A549 (cell line): Measurements from ENCODE around the gene ZMYND12. TPM values are rescaled to one million over a fixed set of nuclear protein-coding genes. Genes with fewer than 3 reads are reported as not detected.

Experiments
- ATAC-seq, 2 experiments: fragments of 200-7000 bp in 1 of 2; fragments of >200 bp in 1 of 2; cut with Nextera tagmentation in 1 of 2; cut with Tn5 transposase in 1 of 2; 3 replicates each; pipeline versions ENCODE4 v1.8.0 to v1.9.1; 2018 to 2020; ENCODE audit warnings: mild to moderate bottlenecking in 1 of 2, moderate library complexity in 1 of 2
- CTCF ChIA-PET: fragments of 300-600 bp; sonication (Branson Sonifier 250); formaldehyde crosslinking; extraction: SDS; loops from one replicate; lab custom pipeline; 2021; ENCODE audit warnings: antibody characterized with exemption, inconsistent platforms; lab: Yijun Ruan, JAX
- POLR2A ChIA-PET: fragments of 350-600 bp; formaldehyde crosslinking; extraction: SDS; loops from one replicate; lab custom pipeline; 2021; ENCODE audit warnings: antibody characterized with exemption, inconsistent platforms; lab: Yijun Ruan, JAX
- DNase-seq, 2 experiments: peaks; one replicate each; pipeline versions ENCODE4 v3.0.0 to v3.0.0-alpha.2; 2011 to 2016; ENCODE audit warnings: low read depth in 1 of 2, low spot score in 1 of 2
- FAIRE-seq: peaks from 2 replicates; lab custom pipeline; 2011; peaks lifted over from hg19 to GRCh38; lab: Jason Lieb, UNC
- H3K27ac ChIP-seq, 2 experiments: fragments of >200 bp; sonication (Bioruptor Twin); formaldehyde crosslinking; 3 replicates each; pipeline ENCODE4 v1.5.1; 2016 to 2017
- H3K4me1 ChIP-seq: fragments of >200 bp; sonication (Bioruptor Twin); formaldehyde crosslinking; 3 replicates; pipeline ENCODE4 v1.6.1; 2016
- H3K4me2 ChIP-seq: fragments of >200 bp; sonication (Bioruptor Twin); formaldehyde crosslinking; 3 replicates; pipeline ENCODE4 v1.6.1; 2016
- H3K4me3 ChIP-seq: fragments of >200 bp; sonication (Bioruptor Twin); formaldehyde crosslinking; 3 replicates; pipeline ENCODE4 v1.5.1; 2016
- H3K9me3 ChIP-seq: fragments of >200 bp; sonication (Bioruptor Twin); formaldehyde crosslinking; 3 replicates; pipeline ENCODE4 v1.6.1; 2016
- BCL3 ChIP-seq: fragments of >200 bp; sonication (Bioruptor Twin); formaldehyde crosslinking; IDR thresholded peaks from 3 replicates; pipeline ENCODE4 v1.6.1; 2016
- CEBPB ChIP-seq, 2 experiments: fragments of >200 bp in 1 of 2; sonication (Bioruptor Twin) in 1 of 2; formaldehyde crosslinking in 1 of 2; IDR thresholded peaks; 2 replicates each; pipeline ENCODE4 v1.6.1; 2012 to 2016
- CTCF ChIP-seq: fragments of >200 bp; sonication (Bioruptor Twin); formaldehyde crosslinking; IDR thresholded peaks from 3 replicates; pipeline ENCODE4 v1.5.1; 2016
- E2F6 ChIP-seq: IDR thresholded peaks from 2 replicates; pipeline ENCODE4 v1.6.1; 2012; ENCODE audit warnings: low read depth, borderline replicate concordance
- EP300 ChIP-seq, 2 experiments: fragments of >200 bp; sonication (Bioruptor Twin); formaldehyde crosslinking; IDR thresholded peaks; 2 replicates in 1 of 2; 3 replicates in 1 of 2; pipeline ENCODE4 v1.6.1; 2016 to 2017
- FOSB ChIP-seq: fragments of 250-450 bp; sonication (Bioruptor Pico); IDR thresholded peaks from 2 replicates; pipeline ENCODE4 v1.5.0; 2020; ENCODE audit warnings: mild to moderate bottlenecking, moderate library complexity
- FOSL2 ChIP-seq, 2 experiments: fragments of 450-650 bp in 1 of 2; fragments of >200 bp in 1 of 2; sonication (Bioruptor Twin) in 1 of 2; formaldehyde crosslinking; IDR thresholded peaks; 2 replicates each; pipeline versions ENCODE4 v1.5.0 to v1.6.1; 2016 to 2020; ENCODE audit warnings: mild to moderate bottlenecking in 1 of 2, moderate library complexity in 1 of 2
- HMGXB4 ChIP-seq: fragments of 250-450 bp; sonication (Bioruptor Pico); IDR thresholded peaks from 2 replicates; pipeline ENCODE4 v1.5.0; 2021; ENCODE audit warnings: mild to moderate bottlenecking, moderate library complexity, borderline replicate concordance
- HOXB13 ChIP-seq: fragments of 250-450 bp; sonication (Bioruptor Pico); IDR thresholded peaks from 2 replicates; pipeline ENCODE4 v1.5.0; 2020; ENCODE audit warnings: low read depth, mild to moderate bottlenecking, moderate library complexity
- JUN ChIP-seq, 2 experiments: fragments of >200 bp; sonication (Bioruptor Twin); formaldehyde crosslinking; IDR thresholded peaks; 2 replicates in 1 of 2; 3 replicates in 1 of 2; pipeline ENCODE4 v1.6.1; 2016 to 2017
- JUNB ChIP-seq: fragments of >200 bp; sonication (Bioruptor Twin); formaldehyde crosslinking; IDR thresholded peaks from 2 replicates; pipeline ENCODE4 v1.6.1; 2016
- KDM1A ChIP-seq: fragments of 200-600 bp; sonication (generic); IDR thresholded peaks from 2 replicates; pipeline ENCODE4 v1.6.1; 2016; ENCODE audit warnings: low read depth, mild to moderate bottlenecking
- NFE2L2 ChIP-seq: fragments of 150-350 bp; conservative IDR thresholded peaks from 2 replicates; pipeline ENCODE4 v1.6.1; 2014; ENCODE audit warnings: low read length
- NPAS2 ChIP-seq: fragments of 250-450 bp; sonication (Bioruptor Pico); IDR thresholded peaks from 2 replicates; pipeline ENCODE4 v1.8.0; 2022; ENCODE audit warnings: mild to moderate bottlenecking, moderate library complexity, borderline replicate concordance
- RAD21 ChIP-seq, 2 experiments: fragments of >200 bp in 1 of 2; sonication (Bioruptor Twin) in 1 of 2; formaldehyde crosslinking in 1 of 2; IDR thresholded peaks in 1 of 2; conservative IDR thresholded peaks in 1 of 2; 2 replicates in 1 of 2; 3 replicates in 1 of 2; pipeline ENCODE4 v1.6.1; 2012 to 2018; ENCODE audit warnings: inconsistent platforms in 1 of 2
- RARB ChIP-seq: fragments of 250-450 bp; sonication (Bioruptor Pico); IDR thresholded peaks from 2 replicates; pipeline ENCODE4 v1.8.0; 2021; ENCODE audit warnings: mild to moderate bottlenecking, moderate library complexity
- SMC3 ChIP-seq: fragments of >200 bp; sonication (Bioruptor Twin); formaldehyde crosslinking; IDR thresholded peaks from 3 replicates; pipeline ENCODE4 v1.6.1; 2018; ENCODE audit warnings: inconsistent platforms
- ZC3H11A ChIP-seq: fragments of 450-650 bp; IDR thresholded peaks from 2 replicates; pipeline ENCODE4 v1.6.1; 2014; ENCODE audit warnings: antibody characterized with exemption, mild to moderate bottlenecking
- ZSCAN20 ChIP-seq: fragments of 250-450 bp; sonication (Bioruptor Pico); IDR thresholded peaks from 2 replicates; pipeline ENCODE4 v1.8.0; 2022; ENCODE audit warnings: mild to moderate bottlenecking, moderate library complexity
- WGBS: methylation state at CpG from one replicate; pipeline ENCODE4 v1.1.6; 2017; ENCODE audit errors: missing lambda C conversion rate; 5-methylcytosine and 5-hydroxymethylcytosine counted together
- polyA plus RNA-seq, 4 experiments: library from polyadenylated mRNA; depleted of rRNA in 3 of 4; stranded (reverse); fragments of >200 nt; fragmentation: RNase III in 1 of 4; extraction: RNeasy Plus Mini Kit Qiagen cat#74134 plus additional on column Dnase treatment in 1 of 4; gene quantifications; 2 replicates in 3 of 4; 3 replicates in 1 of 4; pipeline ENCODE4 v1.2.3, GENCODE V29; 2011 to 2017

ZMYND12 gene
- polyA plus RNA-seq, 2 of the 4 experiments (the other 2 are of a cell fraction) = 0.37 to 0.90 TPM

- TF ChIP-seq HMGXB4 (no peak), NFE2L2 (no peak), NPAS2 (CRISPR knock-in tag) (no peak), HOXB13 (CRISPR knock-in tag) (no peak), RAD21 (conservative IDR thresholded peaks at IDR 0.05 in 1 of 2, IDR thresholded peaks at IDR 0.05 in 1 of 2) (no peak)
These were observed 6.6 kb downstream of the ZMYND12 start (continued) for GRCh38 chr1:42449256-42449655.

GRCh38 chr1:42442662-42443061 lies 13.2 kb downstream of the ZMYND12 start:
- Histone ChIP-seq H3K27ac (no peak overlapping the region), H3K4me1 (peaks cover 10% of the 10 kb centered on the region), H3K4me2 (no peak overlapping the region), H3K4me3 (no peak overlapping the region), H3K9me3 (no peaks in the 10 kb centered on the region)
- WGBS = 40% methylated on average over 2 of the region's 2 CpGs
- POLR2A ChIA-PET = no interaction called here
- FAIRE-seq (no peak), ATAC-seq (no peak), DNase-seq (no peak)
- TF ChIP-seq KDM1A (no peak), JUN (IDR thresholded peaks at IDR 0.05) (no peak), CEBPB (IDR thresholded peaks at IDR 0.05) (no peak), EP300 (IDR thresholded peaks at IDR 0.05) (no peak), E2F6 (no peak), BCL3 (no peak), SMC3 (no peak), ZC3H11A (no peak), HOXB13 (CRISPR knock-in tag) (no peak), RARB (no peak), JUNB (no peak)
- CTCF ChIA-PET = no interaction called here

- ATAC-seq = peak; percentile 64 to 70; a peak in 5 of 6 replicates
- Histone ChIP-seq H3K4me3 (no peak overlapping the region), H3K4me2 (peak overlapping the region; percentile 56), H3K9me3 (no peaks in the 10 kb centered on the region), H3K4me1 (peaks cover 10% of the 10 kb centered on the region), H3K27ac (no peak overlapping the region)
- DNase-seq = peak in 1 of 2 experiments; percentile 42
- POLR2A ChIA-PET = no interaction called here
- CTCF ChIA-PET = no interaction called here
- TF ChIP-seq CTCF (no peak), JUNB (peak; percentile 43; the same call in 1 of the 2 replicates), ZSCAN20 (no peak), FOSL2 (IDR thresholded peaks at IDR 0.05) (peak; percentile 61; the same call in 1 of the 2 replicates), FOSL2 (CRISPR knock-in tag; IDR thresholded peaks at IDR 0.05) (peak; percentile 78), FOSB (CRISPR knock-in tag) (no peak)
- 4% methylated on average over 2 of the region's 2 CpGs for WGBS
- FAIRE-seq = no peak
These were observed 15.9 kb downstream of the ZMYND12 start for GRCh38 chr1:42439940-42440339.
